Heart left ventricle (tissue), 16 donors: ENCODE data around the gene SUGCT. TPM values are rescaled to one million over a fixed set of nuclear protein-coding genes. Genes with fewer than 3 reads are reported as not detected.

ENCODE experiments used
- ATAC-seq, 4 donors: fragments of 200-7000 bp; cut with Tn5 transposase; one replicate each; pipeline ENCODE4 v1.9.1; 2020 to 2022; ENCODE audit warnings: moderate library complexity in 4 of 4, mild to moderate bottlenecking in 3 of 4, moderate number of reproducible peaks in 1 of 4
- DNase-seq, 5 donors: peaks; one replicate each; pipeline ENCODE4 v3.0.0-alpha.2; 2020
- H3K27ac ChIP-seq, 12 donors: fragments of 200-600 bp; sonication (generic) in 4 of 12; one replicate each; pipeline versions ENCODE4 v1.5.0 to v1.8.0; 2016 to 2022; ENCODE audit warnings: mild to moderate bottlenecking in 2 of 12
- H3K27me3 ChIP-seq, 9 donors: fragments of 200-600 bp; sonication (generic) in 2 of 9; one replicate each; pipeline versions ENCODE4 v1.5.1 to v1.8.0; 2016 to 2022; ENCODE audit warnings: mild to moderate bottlenecking in 3 of 9
- H3K36me3 ChIP-seq, 9 donors: fragments of 200-600 bp; sonication (generic) in 2 of 9; one replicate each; pipeline versions ENCODE4 v1.5.0 to v1.8.0; 2018 to 2022; ENCODE audit warnings: mild to moderate bottlenecking in 2 of 9
- H3K4me1 ChIP-seq, 12 donors: fragments of 200-600 bp; sonication (generic) in 4 of 12; one replicate each; pipeline versions ENCODE4 v1.5.0 to v1.8.0; 2016 to 2022; ENCODE audit warnings: mild to moderate bottlenecking in 3 of 12
- H3K4me3 ChIP-seq, 12 donors: fragments of 200-600 bp; sonication (generic) in 4 of 12; one replicate each; pipeline versions ENCODE4 v1.5.0 to v1.8.0; 2017 to 2022; ENCODE audit warnings: mild to moderate bottlenecking in 9 of 12, moderate library complexity in 4 of 12
- H3K9me3 ChIP-seq, 12 donors: fragments of 200-600 bp; sonication (generic) in 4 of 12; one replicate each; pipeline versions ENCODE4 v1.5.0 to v1.8.0; 2016 to 2022; ENCODE audit warnings: mild to moderate bottlenecking in 1 of 12
- POLR2A ChIP-seq, 2 donors: fragments of 450-650 bp; IDR thresholded peaks; one replicate each; pipeline ENCODE4 v1.6.1; 2017; ENCODE audit warnings: antibody characterized with exemption in 2 of 2, mild to moderate bottlenecking in 2 of 2, moderate library complexity in 2 of 2
- WGBS, 4 donors: extraction: QIAGEN DNeasy Blood & Tissue Kit in 2 of 4; methylation state at CpG; one replicate each; pipeline versions ENCODE4 v1.1.5 to v1.1.7; 2013 to 2018; 5-methylcytosine and 5-hydroxymethylcytosine counted together
- intact Hi-C, 10 donors: fragments of 100-400 bp; cut with DNase I; formaldehyde crosslinking; loops; one replicate each; pipeline versions ENCODE4 v1.11.1 to v1.14.2; 2022
- polyA plus RNA-seq, 2 donors: library from polyadenylated mRNA; stranded (reverse); fragments of 200-250 nt; gene quantifications; one replicate each; pipeline ENCODE4 v1.2.3, GENCODE V29; 2013
- total RNA-seq, 9 donors: library from RNA; depleted of rRNA in 2 of 9; stranded (reverse); fragments of >200 nt in 2 of 9; fragmentation: NEBNext Ultra II Directional in 3 of 9; extraction: Animal tissue kit (Norgen Biotek cat#: 25700) in 3 of 9; gene quantifications; one replicate each; pipeline versions ENCODE4 v1.1.0 to v1.2.4, GENCODE V29; 2016 to 2023
- TF ChIP-seq, protein P1 (sequence below), 12 donors: fragments of 200-600 bp; sonication (generic) in 4 of 12; IDR thresholded peaks; one replicate each; pipeline versions ENCODE4 v1.5.0 to v1.8.0; 2018 to 2022; ENCODE audit warnings: antibody characterized with exemption in 12 of 12, mild to moderate bottlenecking in 5 of 12
- donor health status: ischemic (EF 13 %, LVEDD 7.1; RV severe dilation, severe dysfunction).
- donor health status: healthy with polysubstance abuse.
- donor health status: DM: no; HTN: yes; CAD: no.
- donor health status: DM: no; HTN: no; CAD: no.
- donor health status: ischemic (EF 25% LVEDD 6.9; RV normal size, moderate dysfunction).
- donor health status: ischemic (EF 25% LVEDD 5.7; RV mildly dilated, moderate dysfunction).
- donor health status: healthy.
- donor health status: DM: yes; HTN: yes; CAD: no.
- donor health status: ischemic (EF 35%, LVEDD 5.7; RV mildly dilated, moderate dysfunction).
- donor health status: nonischemic (EF 11% LVEDD 7.7; RV severe dilation, severe dysfunction).
- donor health status: DM: yes; HTN: yes; CAD: no.
- donor health status: PGD.
- donor health status: ischemic (EF 29% LVEDD 5.4; RV normal size, mild dysfunction).
- donor health status: nonischemic (EF 23%, LVEDD 6.1; RV moderate dilation, normal function).

The SUGCT gene
- total and polyA plus RNA-seq, 11 donors, result 1.4 to 7.6 (median 4.4) TPM

DNA sequence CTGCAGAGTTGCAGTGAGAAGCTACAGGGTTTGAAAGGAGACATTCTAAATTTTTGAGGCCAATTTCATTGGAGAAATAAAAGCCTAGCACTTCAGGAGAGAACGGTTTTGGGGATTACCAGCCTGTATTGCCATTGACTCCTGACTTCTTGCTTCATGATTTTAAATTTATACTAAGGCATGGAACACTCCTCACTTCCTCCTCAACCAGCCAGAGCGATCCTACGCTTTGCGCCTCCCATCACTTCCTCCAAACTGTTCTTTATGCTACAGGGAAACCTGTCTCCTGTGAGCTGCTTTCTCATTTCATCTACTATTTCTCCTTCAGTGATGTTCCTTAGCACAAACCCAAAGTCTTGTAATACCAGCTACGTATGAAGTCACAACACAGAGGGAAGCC is 495.1 kb downstream of the SUGCT start:
- H3K36me3 ChIP-seq, result no peaks in the 10 kb centered on the region
- no peak overlapping the region for H3K4me3 ChIP-seq
- H3K27ac ChIP-seq, result no peak overlapping the region
- TF ChIP-seq, protein P1, sequence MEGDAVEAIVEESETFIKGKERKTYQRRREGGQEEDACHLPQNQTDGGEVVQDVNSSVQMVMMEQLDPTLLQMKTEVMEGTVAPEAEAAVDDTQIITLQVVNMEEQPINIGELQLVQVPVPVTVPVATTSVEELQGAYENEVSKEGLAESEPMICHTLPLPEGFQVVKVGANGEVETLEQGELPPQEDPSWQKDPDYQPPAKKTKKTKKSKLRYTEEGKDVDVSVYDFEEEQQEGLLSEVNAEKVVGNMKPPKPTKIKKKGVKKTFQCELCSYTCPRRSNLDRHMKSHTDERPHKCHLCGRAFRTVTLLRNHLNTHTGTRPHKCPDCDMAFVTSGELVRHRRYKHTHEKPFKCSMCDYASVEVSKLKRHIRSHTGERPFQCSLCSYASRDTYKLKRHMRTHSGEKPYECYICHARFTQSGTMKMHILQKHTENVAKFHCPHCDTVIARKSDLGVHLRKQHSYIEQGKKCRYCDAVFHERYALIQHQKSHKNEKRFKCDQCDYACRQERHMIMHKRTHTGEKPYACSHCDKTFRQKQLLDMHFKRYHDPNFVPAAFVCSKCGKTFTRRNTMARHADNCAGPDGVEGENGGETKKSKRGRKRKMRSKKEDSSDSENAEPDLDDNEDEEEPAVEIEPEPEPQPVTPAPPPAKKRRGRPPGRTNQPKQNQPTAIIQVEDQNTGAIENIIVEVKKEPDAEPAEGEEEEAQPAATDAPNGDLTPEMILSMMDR (IDR thresholded peaks at IDR 0.05), result no peak
- no peak for TF ChIP-seq POLR2A (IDR thresholded peaks at IDR 0.05)
- no peaks in the 10 kb centered on the region for H3K4me1 ChIP-seq
- intact Hi-C loops, result no loop called here
- 84 to 94% (median 90%) methylated on average over 5 of the region's 5 CpGs for WGBS, 4 donors
- H3K9me3 ChIP-seq, result no peaks in the 10 kb centered on the region
- no peak for ATAC-seq
- DNase-seq, result no peak
- no peaks in the 10 kb centered on the region for H3K27me3 ChIP-seq

DNA sequence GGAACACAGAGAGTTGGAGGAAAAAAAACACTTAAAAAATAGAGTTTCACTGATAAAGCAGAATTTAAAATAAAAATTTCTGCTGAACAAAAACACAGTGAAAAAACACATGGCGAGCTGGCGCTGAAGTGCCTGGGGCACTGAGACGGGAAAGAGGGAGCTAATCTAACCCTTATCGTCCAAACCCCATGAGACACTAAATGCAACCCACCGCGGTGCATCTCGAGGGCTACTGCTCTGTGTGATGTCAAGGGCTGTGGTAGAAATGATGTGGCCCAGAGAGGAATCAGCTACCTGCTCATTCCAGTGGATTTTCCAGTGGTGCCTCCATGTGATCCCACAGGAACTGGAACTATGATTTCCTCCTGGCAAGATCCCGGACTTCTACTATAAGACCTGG is 499.3 kb downstream of the SUGCT start:
- TF ChIP-seq, protein P1 (IDR thresholded peaks at IDR 0.05), result no peak
- TF ChIP-seq POLR2A (IDR thresholded peaks at IDR 0.05), result no peak
- Histone ChIP-seq H3K4me1 (no peaks in the 10 kb centered on the region), H3K4me3 (no peak overlapping the region), H3K36me3 (no peaks in the 10 kb centered on the region), H3K9me3 (no peaks in the 10 kb centered on the region), H3K27ac (no peak overlapping the region), H3K27me3 (no peaks in the 10 kb centered on the region)
- DNase-seq, result no peak
- no peak for ATAC-seq
- intact Hi-C loops, result no loop called here
- WGBS, 4 donors, result 86 to 93% (median 91%) methylated on average over 8 of the region's 8 CpGs

DNA sequence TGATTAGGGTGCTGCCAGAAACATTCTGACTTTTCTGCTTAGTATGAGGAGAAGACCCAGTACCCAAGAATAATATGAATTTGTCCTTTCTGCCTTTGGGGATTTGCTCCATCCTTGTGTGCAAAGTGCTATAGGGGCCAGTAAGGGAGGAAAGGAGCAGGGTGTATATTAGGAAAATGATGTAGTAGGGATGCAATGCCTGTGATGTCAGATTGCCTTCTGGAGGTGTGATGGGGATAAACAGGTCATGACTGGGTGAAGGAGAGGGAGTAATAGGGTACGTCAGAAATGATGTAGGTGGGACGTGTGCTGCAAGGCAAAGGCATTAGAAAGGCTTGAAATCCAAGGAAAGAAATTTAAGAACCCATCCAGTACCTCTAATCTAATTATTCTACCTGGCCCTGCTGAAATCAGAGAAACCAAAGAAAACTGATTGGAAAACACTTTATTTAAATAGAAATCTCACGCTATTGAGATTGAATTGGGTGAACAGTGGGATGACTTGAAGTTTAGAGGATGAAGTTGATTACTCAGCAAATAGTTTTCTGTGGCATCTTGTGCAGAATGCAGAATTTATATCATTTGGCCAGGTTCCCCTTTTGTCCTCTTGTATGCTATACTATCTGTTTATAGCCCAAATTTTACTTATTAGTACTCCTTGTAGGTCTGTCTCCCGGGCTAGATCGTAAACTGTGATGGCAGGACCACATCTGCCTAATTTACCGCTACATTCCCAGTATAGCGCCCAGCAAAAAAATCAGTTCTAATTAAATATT is 503.9 kb downstream of the SUGCT start:
- H3K9me3 ChIP-seq, result no peaks in the 10 kb centered on the region
- no peak overlapping the region for H3K27ac ChIP-seq
- DNase-seq, result no peak
- intact Hi-C loops, result no loop called here
- TF ChIP-seq POLR2A (IDR thresholded peaks at IDR 0.05), result no peak
- TF ChIP-seq, protein P1 (IDR thresholded peaks at IDR 0.05), result no peak
- WGBS, 4 donors, result 86 to 89% (median 87%) methylated on average over 7 of the region's 7 CpGs
- H3K27me3 ChIP-seq, result no peaks in the 10 kb centered on the region
- no peak for ATAC-seq
- no peaks in the 10 kb centered on the region for H3K36me3 ChIP-seq
- H3K4me3 ChIP-seq, result no peak overlapping the region
- H3K4me1 ChIP-seq, result no peaks in the 10 kb centered on the region

DNA sequence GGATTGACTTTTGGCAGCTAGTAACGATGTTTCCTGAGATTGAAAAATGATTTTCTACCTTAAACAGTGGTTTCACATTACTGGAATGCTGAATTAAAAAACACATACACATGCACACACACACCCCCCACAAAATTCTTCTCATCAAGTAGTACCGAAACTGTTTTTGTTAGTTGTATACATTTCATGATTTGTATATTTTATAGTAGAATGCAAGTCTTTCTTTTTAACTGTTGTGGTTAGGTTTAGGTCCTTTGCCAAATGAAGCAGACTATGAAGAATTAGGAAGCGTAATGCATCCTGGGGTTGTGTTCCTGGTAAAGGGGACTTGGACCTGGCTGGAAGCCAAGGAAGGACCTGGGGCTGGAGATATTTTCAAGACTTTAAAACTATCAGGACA is 505.8 kb downstream of the SUGCT start:
- no peak for ATAC-seq
- intact Hi-C loops, result no loop called here
- Histone ChIP-seq H3K36me3 (no peaks in the 10 kb centered on the region), H3K27me3 (no peaks in the 10 kb centered on the region), H3K4me1 (no peaks in the 10 kb centered on the region), H3K27ac (no peak overlapping the region), H3K9me3 (no peaks in the 10 kb centered on the region), H3K4me3 (no peak overlapping the region)
- TF ChIP-seq, protein P1 (IDR thresholded peaks at IDR 0.05), result no peak
- TF ChIP-seq POLR2A (IDR thresholded peaks at IDR 0.05), result no peak
- 61 to 69% (median 66%) methylated on average over 3 of the region's 3 CpGs for WGBS, 4 donors
- DNase-seq, result no peak
